HepG2 (cell line): ENCODE results near the gene TRPV2. TPM values are rescaled to one million over a fixed set of nuclear protein-coding genes. Genes with fewer than 3 reads are reported as not detected.

Experiments used
- BCL3 ChIP-seq: sonication (generic); formaldehyde crosslinking; IDR thresholded peaks from 2 replicates; pipeline ENCODE4 v1.5.1; 2020; ENCODE audit warnings: mild to moderate bottlenecking, missing genetic modification reagents, moderate library complexity
- EHMT2 ChIP-seq: fragments of 200-600 bp; sonication (generic); IDR thresholded peaks from 2 replicates; pipeline ENCODE4 v1.7.0; 2017; ENCODE audit warnings: antibody characterized with exemption, low read depth, low read length, borderline replicate concordance
- KLF6 ChIP-seq: IDR thresholded peaks from 2 replicates; pipeline ENCODE4 v1.8.0; 2016; ENCODE audit warnings: missing biosample characterization, missing genetic modification reagents
- MAFG ChIP-seq: sonication (generic); formaldehyde crosslinking; IDR thresholded peaks from 2 replicates; pipeline ENCODE4 v1.5.1; 2020; ENCODE audit warnings: mild to moderate bottlenecking, missing genetic modification reagents
- MAX ChIP-seq: IDR thresholded peaks from 2 replicates; pipeline ENCODE4 v1.6.1; 2012; ENCODE audit warnings: inconsistent platforms
- SMAD9 ChIP-seq: sonication (generic); formaldehyde crosslinking; IDR thresholded peaks from 2 replicates; pipeline ENCODE4 v1.5.1; 2020; ENCODE audit warnings: mild to moderate bottlenecking, missing genetic modification reagents
- SRSF9 ChIP-seq: fragments of 200-400 bp; formaldehyde crosslinking; IDR thresholded peaks from 2 replicates; pipeline ENCODE4 v1.6.1; 2018; ENCODE audit warnings: borderline replicate concordance, mild to moderate bottlenecking, low read depth, low read length; ENCODE audit not compliant: insufficient read depth, poor library complexity, severe bottlenecking
- ZFP37 ChIP-seq: sonication (generic); formaldehyde crosslinking; IDR thresholded peaks from 2 replicates; pipeline ENCODE4 v1.4.0; 2020; ENCODE audit warnings: missing genetic modification reagents, borderline replicate concordance
- ZNF274 ChIP-seq: sonication (generic); formaldehyde crosslinking; IDR thresholded peaks from 2 replicates; pipeline ENCODE4 v1.5.1; 2020; ENCODE audit warnings: mild to moderate bottlenecking, missing genetic modification reagents
- ZNF646 ChIP-seq: sonication (generic); formaldehyde crosslinking; IDR thresholded peaks from 2 replicates; pipeline ENCODE4 v1.9.0; 2021; ENCODE audit warnings: mild to moderate bottlenecking, missing genetic modification reagents
- ZNF7 ChIP-seq: IDR thresholded peaks from 2 replicates; pipeline ENCODE4 v1.6.1; 2016; ENCODE audit warnings: missing biosample characterization, missing genetic modification reagents
- polyA plus RNA-seq, 8 experiments: library from polyadenylated mRNA; depleted of rRNA in 3 of 8; stranded (reverse) in 7 of 8; unstranded in 1 of 8; fragments of >200 nt; fragmentation: Illumina TruSeq in 4 of 8; extraction: Trizol in 4 of 8; gene quantifications; 2 replicates each; pipeline versions ENCODE4 v1.2.1 to v1.2.3, GENCODE V29; 2011 to 2016; ENCODE audit warnings: low read depth in 4 of 8, missing spikeins in 1 of 8, mixed read lengths in 1 of 8; ENCODE audit not compliant: insufficient read depth in 1 of 8
- total RNA-seq, 5 experiments: library from RNA; depleted of rRNA; stranded (reverse); fragments of >200 nt; fragmentation: Illumina TruSeq; extraction: Trizol; gene quantifications; 2 replicates each; pipeline ENCODE4 v1.2.3, GENCODE V29; 2016; ENCODE audit warnings: low read depth in 1 of 5
- TF ChIP-seq, protein P1 (sequence below): IDR thresholded peaks from 2 replicates; pipeline ENCODE4 v1.6.1; 2016; ENCODE audit warnings: missing genetic modification reagents, missing compliant biosample characterization
- TF ChIP-seq, protein P2 (sequence below): sonication (generic); formaldehyde crosslinking; IDR thresholded peaks from 2 replicates; pipeline ENCODE4 v1.5.1; 2020; ENCODE audit warnings: missing genetic modification reagents, mild to moderate bottlenecking, borderline replicate concordance

Gene TRPV2
- total and polyA plus RNA-seq, 2 of the 13 experiments (the other 11 are each of a cell fraction or from before 2014, with no cell fraction given), result 13.6 to 21.3 TPM

GRCh38 chr17:16438557-16439302 is 23.4 kb downstream of the TRPV2 start (continued):
- peak; percentile 31; the same call in 1 of the 2 replicates for TF ChIP-seq BCL3
- no peak for TF ChIP-seq SRSF9
- peak; percentile 91 for TF ChIP-seq MAX
- peak; percentile 94 for TF ChIP-seq KLF6 (CRISPR knock-in tag)
- no peak for TF ChIP-seq ZNF646 (CRISPR knock-in tag)
- no peak for TF ChIP-seq ZNF7 (CRISPR knock-in tag)
- peak; percentile 58; the same call in 1 of the 2 replicates for TF ChIP-seq ZFP37
- TF ChIP-seq ZNF274 (CRISPR knock-in tag), result no peak
- no peak for TF ChIP-seq MAFG
- TF ChIP-seq, protein P1, sequence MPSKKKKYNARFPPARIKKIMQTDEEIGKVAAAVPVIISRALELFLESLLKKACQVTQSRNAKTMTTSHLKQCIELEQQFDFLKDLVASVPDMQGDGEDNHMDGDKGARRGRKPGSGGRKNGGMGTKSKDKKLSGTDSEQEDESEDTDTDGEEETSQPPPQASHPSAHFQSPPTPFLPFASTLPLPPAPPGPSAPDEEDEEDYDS (CRISPR knock-in tag), result peak; percentile 100
- TF ChIP-seq, protein P2, sequence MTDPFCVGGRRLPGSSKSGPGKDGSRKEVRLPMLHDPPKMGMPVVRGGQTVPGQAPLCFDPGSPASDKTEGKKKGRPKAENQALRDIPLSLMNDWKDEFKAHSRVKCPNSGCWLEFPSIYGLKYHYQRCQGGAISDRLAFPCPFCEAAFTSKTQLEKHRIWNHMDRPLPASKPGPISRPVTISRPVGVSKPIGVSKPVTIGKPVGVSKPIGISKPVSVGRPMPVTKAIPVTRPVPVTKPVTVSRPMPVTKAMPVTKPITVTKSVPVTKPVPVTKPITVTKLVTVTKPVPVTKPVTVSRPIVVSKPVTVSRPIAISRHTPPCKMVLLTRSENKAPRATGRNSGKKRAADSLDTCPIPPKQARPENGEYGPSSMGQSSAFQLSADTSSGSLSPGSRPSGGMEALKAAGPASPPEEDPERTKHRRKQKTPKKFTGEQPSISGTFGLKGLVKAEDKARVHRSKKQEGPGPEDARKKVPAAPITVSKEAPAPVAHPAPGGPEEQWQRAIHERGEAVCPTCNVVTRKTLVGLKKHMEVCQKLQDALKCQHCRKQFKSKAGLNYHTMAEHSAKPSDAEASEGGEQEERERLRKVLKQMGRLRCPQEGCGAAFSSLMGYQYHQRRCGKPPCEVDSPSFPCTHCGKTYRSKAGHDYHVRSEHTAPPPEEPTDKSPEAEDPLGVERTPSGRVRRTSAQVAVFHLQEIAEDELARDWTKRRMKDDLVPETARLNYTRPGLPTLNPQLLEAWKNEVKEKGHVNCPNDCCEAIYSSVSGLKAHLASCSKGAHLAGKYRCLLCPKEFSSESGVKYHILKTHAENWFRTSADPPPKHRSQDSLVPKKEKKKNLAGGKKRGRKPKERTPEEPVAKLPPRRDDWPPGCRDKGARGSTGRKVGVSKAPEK (CRISPR knock-in tag), result no peak
- no peak for TF ChIP-seq SMAD9 (CRISPR knock-in tag)
- TF ChIP-seq EHMT2, result no peak
